HG03565 (cell line): ENCODE measurements around the gene SREBF2.
"Not testable (repeated sequence)": the region's sequence is repeated elsewhere in the genome, so short reads cannot be mapped to it uniquely, and the experiment has no call there.

ENCODE experiments used
- ATAC-seq: cut with Tn5 transposase; IDR thresholded peaks from one replicate; pipeline ENCODE4 v1.9.1; 2021; ENCODE audit warnings: mild to moderate bottlenecking, moderate library complexity; ENCODE audit not compliant: unreplicated experiment

The SREBF2 gene

DNA sequence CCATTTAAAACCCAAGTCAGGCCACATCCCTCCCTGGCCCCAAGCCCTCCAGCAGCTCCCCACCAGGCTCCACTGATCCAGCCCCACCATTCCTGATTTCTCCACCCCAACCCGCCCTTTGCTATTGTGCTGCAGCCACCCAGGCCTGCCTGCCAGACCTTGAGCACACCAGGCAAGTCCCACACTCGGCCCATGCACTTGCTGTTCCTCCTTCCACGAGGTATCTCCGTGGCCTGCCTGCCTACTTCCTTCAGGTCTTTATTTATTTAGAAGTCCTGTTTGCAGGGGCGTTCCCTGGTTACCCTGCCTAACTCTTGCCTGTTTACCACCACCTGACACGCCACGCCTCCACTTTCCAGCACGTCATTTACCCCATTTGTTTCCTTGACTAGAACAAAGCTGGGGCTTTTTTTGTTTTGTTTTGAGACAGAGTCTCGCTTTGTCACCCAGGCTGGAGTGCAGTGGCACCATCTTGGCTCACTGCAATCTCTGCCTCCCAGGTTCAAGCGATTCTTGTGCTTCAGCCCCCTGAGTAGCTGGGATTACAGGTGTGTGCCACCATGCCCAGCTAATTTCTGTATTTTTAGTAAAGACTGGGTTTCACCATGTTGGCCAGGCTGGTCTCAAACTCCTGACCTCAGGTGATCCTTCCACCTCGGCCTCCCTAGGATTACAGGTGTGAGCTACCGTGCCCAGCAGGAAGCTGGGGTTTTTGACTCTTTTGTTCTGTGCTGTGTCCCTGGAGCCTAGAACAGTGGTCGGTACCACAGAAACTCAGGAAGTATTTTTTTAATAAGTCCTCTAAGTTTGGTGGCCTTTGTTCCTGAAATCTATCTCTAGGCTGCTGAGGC is 107.3 kb downstream of the SREBF2 start:
- ATAC-seq: peak; percentile 34

DNA sequence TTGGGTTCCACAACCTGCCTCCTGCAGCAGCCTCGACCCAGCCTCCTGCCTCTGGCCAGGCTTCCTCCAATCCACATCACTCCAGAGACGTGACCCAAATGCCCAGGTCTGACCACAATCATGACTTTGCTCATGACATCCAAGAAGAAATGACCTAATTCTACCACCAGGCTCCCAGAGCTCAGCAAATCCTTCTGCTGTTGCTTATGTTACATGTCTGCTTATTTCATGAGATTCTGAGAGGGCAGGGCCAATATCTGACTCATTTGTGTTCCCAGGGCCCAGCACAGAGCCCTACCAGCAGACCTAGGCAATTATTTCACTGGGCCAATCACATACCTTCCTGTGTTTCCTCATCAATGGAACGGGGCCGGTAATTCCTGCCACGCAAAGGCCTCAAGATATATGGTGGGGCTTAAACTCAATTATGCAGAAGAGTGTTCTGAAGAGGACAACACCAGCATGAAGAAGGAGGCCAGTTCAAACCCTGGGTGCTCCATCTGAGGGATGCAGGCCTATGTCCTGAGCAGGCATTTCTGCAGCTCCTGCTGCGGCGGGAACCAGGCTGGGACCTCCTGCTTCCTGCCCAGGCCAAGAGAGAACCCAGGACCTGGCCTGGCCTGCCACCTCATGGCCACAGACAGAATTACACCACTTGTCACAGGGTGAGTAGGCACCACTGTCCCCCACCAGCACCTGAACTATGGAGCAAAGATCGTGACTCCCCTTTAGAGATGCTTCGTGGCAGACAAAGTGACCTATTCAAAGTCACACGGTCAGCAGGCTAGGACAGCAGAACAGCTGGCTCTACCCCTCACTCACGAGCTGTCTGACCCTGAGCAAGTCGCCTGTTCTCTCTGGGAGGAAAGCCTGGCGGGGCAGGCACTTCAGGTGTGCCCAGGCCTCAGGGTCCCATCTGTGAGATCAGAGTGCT is 108.2 kb downstream of the SREBF2 start:
- no peak for ATAC-seq

DNA sequence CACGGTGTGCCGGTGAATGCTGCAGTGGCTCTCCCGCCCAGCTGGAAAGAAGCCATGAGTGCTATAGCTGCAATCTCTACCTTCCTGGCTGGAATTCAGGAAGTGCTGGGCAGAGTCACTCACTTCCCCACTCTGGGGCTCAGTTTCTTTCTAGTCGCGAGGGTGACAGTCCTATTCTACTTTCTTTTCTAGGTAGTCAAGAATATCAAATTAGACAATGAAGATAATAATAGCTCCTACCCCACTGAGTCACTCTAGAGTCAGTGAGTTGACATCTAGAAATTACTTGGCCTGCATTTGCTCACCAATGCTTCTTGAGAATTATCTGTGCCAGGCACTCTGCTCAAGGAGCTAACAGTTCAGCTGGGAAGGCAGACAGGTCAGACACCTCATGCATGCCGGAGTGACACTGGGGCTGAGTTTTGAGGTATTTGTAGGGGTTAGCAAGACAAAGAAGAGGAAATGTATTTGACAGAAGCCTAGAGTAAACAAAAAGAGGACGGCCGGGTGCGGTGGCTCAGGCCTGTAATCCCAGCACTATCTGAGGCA is 110.8 kb downstream of the SREBF2 start:
- ATAC-seq: no peak

DNA sequence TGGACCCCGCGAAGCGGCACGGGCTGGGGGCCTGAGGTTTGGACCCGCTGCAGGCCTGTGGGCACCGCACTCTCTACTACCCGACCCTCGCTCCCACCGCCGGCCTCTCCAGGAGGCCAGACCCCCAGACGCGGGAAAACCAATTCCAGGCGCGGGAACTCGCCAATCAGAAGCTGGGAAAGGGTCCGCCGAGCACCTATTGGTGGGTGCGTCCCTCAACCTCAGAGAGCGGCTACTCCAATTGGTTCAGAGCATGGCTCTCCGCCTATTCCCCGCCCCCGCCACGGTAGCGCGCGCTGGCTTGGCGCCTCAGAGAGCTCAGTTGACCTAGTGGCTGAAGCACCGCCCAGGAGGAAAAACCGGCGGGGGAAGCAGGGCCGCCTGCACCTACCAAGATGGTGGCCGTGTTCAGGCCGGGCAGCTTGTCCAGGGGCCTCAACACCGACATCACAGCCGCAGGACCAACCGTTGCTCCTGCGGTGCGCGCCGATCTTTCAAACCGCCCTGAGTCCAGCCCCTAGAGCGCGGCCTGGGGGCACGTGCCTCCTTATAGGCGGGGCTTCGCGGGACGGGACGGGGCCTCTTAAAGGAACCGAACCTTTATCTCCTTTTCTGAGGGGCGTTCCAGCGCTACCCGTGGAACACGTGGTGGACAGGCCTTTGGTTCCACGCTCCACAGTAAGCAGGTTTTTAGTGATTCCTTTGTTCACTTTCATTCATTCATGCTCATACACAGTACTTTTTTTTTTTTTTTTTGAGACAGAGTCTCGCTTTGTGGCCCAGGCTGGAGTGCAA is 113.9 kb downstream of the SREBF2 start, which contains the start of gene CENPM:
CENPM (minus strand) TSS at position 524 of the 795 bp plus-strand sequence; CDS start at position 448, 76 bp downstream.
- ATAC-seq: peak; percentile 72

DNA sequence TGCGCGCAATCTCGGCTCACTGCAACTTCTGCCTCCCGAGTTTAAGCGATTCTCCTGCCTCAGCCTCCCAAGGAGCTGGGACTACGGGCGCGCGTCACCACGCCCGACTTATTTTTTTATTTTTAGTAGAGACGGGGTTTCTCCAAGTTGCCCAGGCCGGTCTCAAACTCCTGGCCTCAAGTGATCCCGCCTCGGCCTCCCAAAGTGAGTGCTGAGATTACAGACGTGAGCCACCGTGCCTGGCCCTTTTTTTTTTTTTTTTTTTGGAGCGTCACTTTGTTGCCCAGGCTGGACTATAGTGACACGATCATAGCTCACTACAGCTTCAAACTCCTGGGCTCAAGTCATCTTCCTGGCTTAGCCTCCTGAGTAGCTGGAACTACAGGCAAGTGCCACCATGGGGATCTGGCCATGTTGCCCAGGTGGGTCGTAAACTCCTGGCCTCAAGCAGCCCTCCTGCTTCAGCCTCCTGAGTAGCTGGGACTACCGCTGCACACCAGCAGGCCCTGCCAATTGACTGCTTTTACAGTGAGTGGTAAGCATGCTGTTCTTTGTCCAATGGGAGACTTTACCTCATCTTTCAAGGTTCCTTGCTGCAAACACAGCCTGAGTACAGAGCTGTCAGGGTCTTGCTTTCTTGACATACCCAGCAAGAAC is 114.6 kb downstream of the SREBF2 start:
- ATAC-seq: no peak

DNA sequence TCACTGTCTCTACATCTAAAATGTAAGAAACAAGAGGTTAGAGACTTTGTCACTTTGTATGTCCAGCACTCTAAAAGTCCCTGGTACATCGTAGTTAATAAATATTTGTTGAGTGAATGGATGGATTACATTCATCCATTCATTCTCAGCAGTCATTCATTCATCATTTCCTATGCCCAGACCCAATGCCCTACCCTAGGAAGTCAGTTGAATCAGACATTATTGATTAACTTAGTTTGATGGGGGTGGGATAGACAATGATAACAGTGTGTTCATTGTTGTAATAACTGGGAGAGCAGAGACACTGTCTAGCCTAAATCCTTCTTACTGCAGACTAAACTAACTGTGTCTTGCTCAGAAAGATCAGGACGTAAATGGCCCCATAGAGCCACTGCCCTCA is 115.2 kb downstream of the SREBF2 start:
- ATAC-seq: no peak

DNA sequence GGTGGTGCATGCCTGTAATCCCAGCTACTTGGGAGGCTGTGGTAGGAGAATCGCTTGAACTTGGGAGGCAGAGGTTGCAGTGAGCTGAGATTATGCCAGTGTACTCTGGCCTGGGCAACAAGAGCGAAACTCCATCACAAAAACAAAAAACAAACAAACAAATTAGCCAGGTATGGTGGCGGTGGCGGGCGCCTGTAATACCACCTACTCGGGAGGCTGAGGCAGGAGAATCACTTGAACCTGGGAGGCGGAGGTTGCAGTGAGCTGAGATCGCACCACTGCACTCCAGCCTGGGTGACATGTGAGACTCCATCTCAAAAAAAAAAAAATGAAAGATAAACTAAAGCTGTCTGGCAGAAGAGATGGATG is 116.0 kb downstream of the SREBF2 start:
- ATAC-seq: not testable (repeated sequence)

DNA sequence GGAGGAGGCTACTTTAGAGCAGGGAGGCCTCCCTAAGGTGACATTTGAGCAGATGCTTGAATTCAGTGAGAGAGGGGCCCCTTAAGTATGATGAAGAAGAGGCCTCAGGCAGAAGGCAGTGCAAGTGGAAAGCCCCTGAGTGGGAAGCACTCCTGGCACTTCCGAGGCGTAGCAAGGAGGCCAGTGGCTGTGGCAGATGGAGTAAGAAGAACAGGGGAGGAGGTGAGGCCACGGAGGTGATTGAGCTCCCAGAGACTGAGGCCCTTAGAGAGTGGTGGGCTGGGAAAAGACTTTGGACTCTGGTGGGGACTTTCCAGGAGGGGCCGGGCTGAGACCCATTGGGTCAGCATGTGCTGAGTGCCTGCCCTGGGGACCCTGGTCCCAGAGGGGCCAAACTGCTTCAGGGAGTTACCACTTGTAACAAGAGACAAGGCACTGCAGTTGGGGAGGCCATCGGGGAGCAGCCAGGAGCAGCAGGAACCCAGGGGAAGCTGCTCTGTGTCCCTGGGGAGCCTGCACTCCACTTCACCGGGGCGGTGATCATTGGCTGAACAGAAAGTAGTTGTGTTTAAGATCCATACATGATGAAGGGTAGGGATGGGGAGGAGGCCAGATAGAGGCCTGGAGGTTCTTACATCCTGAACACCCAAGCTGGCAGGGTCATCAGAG is 116.5 kb downstream of the SREBF2 start:
- no peak for ATAC-seq

DNA sequence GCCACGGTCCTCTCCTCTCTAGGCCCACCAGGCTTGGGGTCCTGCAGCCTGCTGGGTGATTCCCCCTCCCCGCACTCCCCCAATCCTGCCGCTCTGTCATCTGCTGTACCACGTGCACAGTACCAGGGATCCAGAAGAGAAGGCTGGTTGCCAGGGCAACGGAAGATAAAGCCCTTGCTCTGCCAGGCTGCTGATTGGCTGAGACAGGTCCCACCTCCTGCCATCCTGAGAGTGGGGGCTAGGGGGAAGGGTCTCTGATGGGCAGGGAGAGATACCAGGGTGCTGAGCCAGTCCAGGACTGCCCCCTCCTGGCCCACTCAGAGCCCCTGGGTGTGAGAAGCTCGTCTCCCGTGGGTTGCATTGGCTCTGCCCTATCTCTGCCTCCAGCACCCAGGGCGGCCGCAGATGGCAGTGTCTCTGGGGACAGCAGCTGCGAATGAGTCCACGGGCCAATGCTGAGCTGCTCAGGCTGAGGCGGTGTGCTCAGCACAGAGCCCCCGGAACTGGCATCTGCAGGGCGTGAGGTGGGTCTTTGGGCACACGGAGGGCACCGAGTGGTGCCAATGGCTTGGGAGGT is 119.1 kb downstream of the SREBF2 start, which contains the start of gene SMIM45:
SMIM45 (plus strand) TSS at position 253 of the 577 bp plus-strand sequence.
- no peak for ATAC-seq

DNA sequence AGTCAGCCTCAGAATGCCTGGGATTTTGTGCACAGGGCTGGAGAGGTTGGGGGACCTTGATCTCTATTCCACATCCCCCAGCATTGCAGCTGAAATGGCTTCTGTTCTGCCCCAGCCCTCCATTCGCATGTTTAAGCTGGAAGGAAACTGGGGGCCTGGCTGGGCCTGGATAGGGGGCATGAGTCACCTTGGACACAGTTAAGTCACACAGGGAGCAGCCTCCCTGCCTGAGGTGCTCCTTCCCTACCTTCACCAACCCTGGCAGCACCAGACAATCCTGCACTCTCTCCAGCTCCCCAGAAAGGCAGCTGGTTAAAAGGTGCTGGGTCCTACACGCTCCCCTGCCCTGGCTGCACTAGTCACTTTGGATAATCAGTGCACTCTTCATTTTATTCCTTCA is 119.8 kb downstream of the SREBF2 start:
- no peak for ATAC-seq
